Natural killer cell (primary cell): ENCODE measurements around the gene SYNPR. TPM values are rescaled to one million over a fixed set of nuclear protein-coding genes. Genes with fewer than 3 reads are reported as not detected.

Source experiments
- ATAC-seq, 3 donors: fragments of 150-1000 bp in 2 of 3; fragments of 200-7000 bp in 1 of 3; cut with Tn5 transposase; 1 replicate in 1 of 3; 2 replicates in 2 of 3; pipeline ENCODE4 v1.10.0; 2021; ENCODE audit warnings: mild to moderate bottlenecking in 2 of 3, moderate library complexity in 2 of 3
- DNase-seq, 2 donors: peaks; one replicate each; pipeline versions ENCODE4 v3.0.0 to v3.0.0-alpha.2; 2013 to 2021; ENCODE audit warnings: mixed read lengths in 1 of 2
- H3K27ac ChIP-seq: one replicate; pipeline ENCODE4 v1.5.1; 2013; ENCODE audit warnings: mild to moderate bottlenecking, low read length
- H3K27me3 ChIP-seq: one replicate; pipeline ENCODE4 v1.6.1; 2013; ENCODE audit warnings: low read length; ENCODE audit not compliant: control insufficient read depth, insufficient read depth
- H3K36me3 ChIP-seq: one replicate; pipeline ENCODE4 v1.6.1; 2013; ENCODE audit warnings: low read length; ENCODE audit not compliant: control insufficient read depth, insufficient read depth
- H3K4me1 ChIP-seq: one replicate; pipeline ENCODE4 v1.6.1; 2013; ENCODE audit warnings: low read length; ENCODE audit not compliant: control insufficient read depth, insufficient read depth
- H3K4me3 ChIP-seq: one replicate; pipeline ENCODE4 v1.5.1; 2013; ENCODE audit warnings: low read length
- H3K9me3 ChIP-seq: one replicate; pipeline ENCODE4 v1.6.1; 2013; ENCODE audit warnings: low read length; ENCODE audit not compliant: control insufficient read depth, insufficient read depth
- H3K27ac Mint-ChIP-seq, 2 donors: one replicate each; pipeline ENCODE4 v1.8.0; 2022; ENCODE audit warnings: mild to moderate bottlenecking in 2 of 2, mixed read lengths in 2 of 2, moderate library complexity in 1 of 2
- H3K27me3 Mint-ChIP-seq, 2 donors: one replicate each; pipeline ENCODE4 v1.8.0; 2022; ENCODE audit warnings: low read depth in 2 of 2, mixed read lengths in 2 of 2
- H3K36me3 Mint-ChIP-seq: one replicate; pipeline ENCODE4 v1.8.0; 2022; ENCODE audit warnings: mixed read lengths
- H3K4me1 Mint-ChIP-seq, 2 donors: one replicate each; pipeline ENCODE4 v1.8.0; 2022; ENCODE audit warnings: mixed read lengths in 2 of 2
- H3K4me3 Mint-ChIP-seq: one replicate; pipeline ENCODE4 v1.8.0; 2022; ENCODE audit warnings: mild to moderate bottlenecking, moderate library complexity, mixed read lengths
- H3K9me3 Mint-ChIP-seq, 2 donors: one replicate each; pipeline ENCODE4 v1.8.0; 2022; ENCODE audit warnings: mixed read lengths in 2 of 2
- WGBS: methylation state at CpG from one replicate; pipeline ENCODE4 v1.1.7; 2013; ENCODE audit warnings: missing lambda C conversion rate; ENCODE audit not compliant: insufficient coverage; 5-methylcytosine and 5-hydroxymethylcytosine counted together
- intact Hi-C: fragments of 100-400 bp; cut with micrococcal nuclease; formaldehyde crosslinking; loops from one replicate; pipeline ENCODE4 v1.14.2; 2022
- total RNA-seq, 4 donors: library from RNA; stranded (reverse); fragments of 120-200 nt in 1 of 4; gene quantifications; one replicate each; pipeline versions ENCODE4 v1.2.3 to v1.2.4, GENCODE V29; 2013 to 2022
- TF ChIP-seq, protein P1 (sequence below): fragments of 200-600 bp; IDR thresholded peaks from one replicate; pipeline ENCODE4 v1.8.0; 2022; ENCODE audit warnings: antibody characterized with exemption

Gene SYNPR
- total RNA-seq, 3 donors from 2014 or later (not counting 1 experiment from before 2014, with no cell fraction given): not detected

DNA sequence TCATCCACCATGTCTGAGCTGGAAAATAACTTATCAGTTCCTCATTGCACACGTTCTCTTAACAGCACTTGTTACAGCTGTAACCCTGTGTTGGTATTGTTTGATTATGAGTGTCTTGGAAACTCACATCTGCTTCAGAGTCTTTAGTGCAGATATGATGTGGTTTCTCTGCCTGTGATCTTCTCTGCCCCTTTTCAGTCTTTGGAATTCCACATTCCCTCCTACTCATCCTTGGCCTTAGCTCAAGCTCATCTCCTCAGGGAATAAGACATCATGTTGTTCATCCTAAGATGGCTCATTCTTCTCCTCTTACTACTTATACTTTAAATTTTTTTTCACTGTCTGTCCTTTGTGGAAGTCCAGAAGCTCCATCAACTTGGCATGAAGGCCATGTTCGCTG is 77.7 kb downstream of the SYNPR start:
- peaks cover 2 to 4% of the 10 kb centered on the region in 2 donors for H3K9me3 Mint-ChIP-seq
- Histone ChIP-seq H3K36me3 (no peaks in the 10 kb centered on the region), H3K4me1 (no peaks in the 10 kb centered on the region), H3K9me3 (no peaks in the 10 kb centered on the region), H3K27me3 (no peaks in the 10 kb centered on the region), H3K4me3 (no peak overlapping the region), H3K27ac (no peak overlapping the region)
- DNase-seq (no peak), ATAC-seq (no peak)
- 75% methylated on average over 1 of the region's 2 CpGs for WGBS
- H3K4me3 Mint-ChIP-seq: no peak overlapping the region
- no peak overlapping the region for H3K27ac Mint-ChIP-seq
- intact Hi-C loops: no loop called here
- TF ChIP-seq, protein P1, sequence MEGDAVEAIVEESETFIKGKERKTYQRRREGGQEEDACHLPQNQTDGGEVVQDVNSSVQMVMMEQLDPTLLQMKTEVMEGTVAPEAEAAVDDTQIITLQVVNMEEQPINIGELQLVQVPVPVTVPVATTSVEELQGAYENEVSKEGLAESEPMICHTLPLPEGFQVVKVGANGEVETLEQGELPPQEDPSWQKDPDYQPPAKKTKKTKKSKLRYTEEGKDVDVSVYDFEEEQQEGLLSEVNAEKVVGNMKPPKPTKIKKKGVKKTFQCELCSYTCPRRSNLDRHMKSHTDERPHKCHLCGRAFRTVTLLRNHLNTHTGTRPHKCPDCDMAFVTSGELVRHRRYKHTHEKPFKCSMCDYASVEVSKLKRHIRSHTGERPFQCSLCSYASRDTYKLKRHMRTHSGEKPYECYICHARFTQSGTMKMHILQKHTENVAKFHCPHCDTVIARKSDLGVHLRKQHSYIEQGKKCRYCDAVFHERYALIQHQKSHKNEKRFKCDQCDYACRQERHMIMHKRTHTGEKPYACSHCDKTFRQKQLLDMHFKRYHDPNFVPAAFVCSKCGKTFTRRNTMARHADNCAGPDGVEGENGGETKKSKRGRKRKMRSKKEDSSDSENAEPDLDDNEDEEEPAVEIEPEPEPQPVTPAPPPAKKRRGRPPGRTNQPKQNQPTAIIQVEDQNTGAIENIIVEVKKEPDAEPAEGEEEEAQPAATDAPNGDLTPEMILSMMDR: no peak
- no peaks in the 10 kb centered on the region for H3K4me1 Mint-ChIP-seq
- H3K36me3 Mint-ChIP-seq: no peaks in the 10 kb centered on the region
- H3K27me3 Mint-ChIP-seq: peaks cover 0 to 7% of the 10 kb centered on the region in 2 donors

DNA sequence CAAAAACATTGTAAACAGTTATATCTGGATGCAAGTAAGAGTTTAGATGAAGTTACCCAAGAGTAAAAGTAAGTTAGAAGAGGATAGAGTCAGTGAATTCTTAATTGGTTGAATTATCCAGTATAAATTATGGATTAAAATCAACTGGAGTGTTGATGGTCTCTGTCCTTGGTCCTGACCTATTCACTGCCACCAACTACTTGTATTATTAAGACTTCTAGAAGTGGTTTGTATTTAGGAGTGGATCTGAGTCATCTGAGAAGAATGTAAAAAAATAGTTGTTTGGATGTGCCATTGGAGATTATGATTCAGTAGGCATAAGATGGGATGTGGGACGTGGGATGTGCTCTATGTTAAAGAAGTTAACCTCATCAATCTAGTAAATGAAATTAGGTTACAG is 86.4 kb downstream of the SYNPR start:
- H3K4me3 ChIP-seq: no peak overlapping the region
- no peaks in the 10 kb centered on the region for H3K27me3 ChIP-seq
- Mint-ChIP-seq H3K27me3 (no peaks in the 10 kb centered on the region), H3K4me3 (no peak overlapping the region), H3K27ac (no peak overlapping the region), H3K4me1 (no peaks in the 10 kb centered on the region), H3K36me3 (no peaks in the 10 kb centered on the region), H3K9me3 (peaks cover 2% of the 10 kb centered on the region in 2 donors)
- intact Hi-C loops: no loop called here
- WGBS: 29% methylated on average over 1 of the region's 1 CpG
- TF ChIP-seq, protein P1: no peak
- H3K4me1 ChIP-seq: no peaks in the 10 kb centered on the region
- DNase-seq: no peak
- ATAC-seq: no peak
- no peaks in the 10 kb centered on the region for H3K9me3 ChIP-seq
- H3K36me3 ChIP-seq: no peaks in the 10 kb centered on the region
- H3K27ac ChIP-seq: no peak overlapping the region

DNA sequence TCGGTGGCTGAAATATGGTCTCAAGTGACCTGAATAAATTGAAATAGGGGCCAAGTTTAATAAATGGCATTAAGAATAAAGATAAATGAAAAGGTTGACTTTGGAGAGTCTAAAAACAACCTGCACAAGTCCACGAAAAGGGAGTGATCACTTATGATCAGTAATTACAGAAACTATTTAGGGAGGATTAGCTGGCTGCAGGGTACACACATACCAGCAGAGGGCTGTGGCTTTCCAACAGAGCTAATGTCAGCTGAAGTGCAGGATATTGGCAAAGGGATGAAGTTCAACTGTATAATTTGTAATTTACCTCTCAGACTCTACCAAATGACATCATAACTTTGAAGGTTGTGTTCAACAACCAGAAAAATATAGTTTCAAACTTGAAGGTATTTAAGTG is 86.8 kb downstream of the SYNPR start:
- Mint-ChIP-seq H3K27ac (no peak overlapping the region), H3K9me3 (peaks cover 2% of the 10 kb centered on the region in 2 donors), H3K4me1 (no peaks in the 10 kb centered on the region), H3K4me3 (no peak overlapping the region), H3K27me3 (no peaks in the 10 kb centered on the region), H3K36me3 (no peaks in the 10 kb centered on the region)
- TF ChIP-seq, protein P1: no peak
- H3K9me3 ChIP-seq: no peaks in the 10 kb centered on the region
- intact Hi-C loops: no loop called here
- no peaks in the 10 kb centered on the region for H3K4me1 ChIP-seq
- H3K4me3 ChIP-seq: no peak overlapping the region
- ATAC-seq (no peak), DNase-seq (no peak)
- no peak overlapping the region for H3K27ac ChIP-seq
- no peaks in the 10 kb centered on the region for H3K27me3 ChIP-seq
- H3K36me3 ChIP-seq: no peaks in the 10 kb centered on the region
- 79% methylated on average over 2 of the region's 2 CpGs for WGBS

DNA sequence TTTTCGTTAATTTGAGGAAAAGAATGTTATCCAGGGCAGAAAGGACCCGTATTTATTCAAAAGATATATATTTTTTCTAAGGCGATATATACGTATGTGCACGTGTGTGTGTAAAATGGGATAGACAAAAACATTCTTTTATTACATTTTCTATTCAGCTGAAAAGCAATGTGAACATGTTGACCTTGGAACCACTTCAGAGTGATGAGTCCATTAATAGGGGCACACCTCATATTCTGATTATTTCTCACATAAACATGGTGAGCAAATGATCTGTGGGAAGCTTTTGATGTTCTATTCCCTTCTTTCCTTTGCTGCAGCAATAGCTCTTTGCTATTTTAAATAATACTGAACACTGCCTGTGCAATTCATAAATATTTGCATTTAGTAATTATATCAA is 87.6 kb downstream of the SYNPR start:
- TF ChIP-seq, protein P1: no peak
- DNase-seq (no peak), ATAC-seq (no peak)
- Histone ChIP-seq H3K4me3 (no peak overlapping the region), H3K27me3 (no peaks in the 10 kb centered on the region), H3K27ac (no peak overlapping the region), H3K36me3 (no peaks in the 10 kb centered on the region), H3K9me3 (no peaks in the 10 kb centered on the region), H3K4me1 (no peaks in the 10 kb centered on the region)
- Mint-ChIP-seq H3K27me3 (no peaks in the 10 kb centered on the region), H3K27ac (no peak overlapping the region), H3K9me3 (peaks cover 1% of the 10 kb centered on the region in 2 donors), H3K4me1 (no peaks in the 10 kb centered on the region), H3K4me3 (no peak overlapping the region), H3K36me3 (no peaks in the 10 kb centered on the region)
- intact Hi-C loops: no loop called here
- 100% methylated on average over 1 of the region's 5 CpGs for whole genome bisulfite sequencing
